Body of pancreas (tissue), 4 donors: ENCODE measurements around the gene RPLP2.

Experiments
- POLR2A ChIP-seq, 3 donors: fragments of 450-650 bp; IDR thresholded peaks; one replicate each; pipeline ENCODE4 v1.6.1; 2016; ENCODE audit warnings: antibody characterized with exemption in 3 of 3, mild to moderate bottlenecking in 2 of 3
- TF ChIP-seq, protein P1 (sequence below), 7 experiments: fragments of 450-650 bp in 4 of 7; fragments of 200-600 bp in 3 of 7; sonication (generic) in 3 of 7; IDR thresholded peaks; one replicate each; pipeline ENCODE4 v1.5.1; 2016 to 2019; ENCODE audit warnings: antibody characterized with exemption in 7 of 7

DNA sequence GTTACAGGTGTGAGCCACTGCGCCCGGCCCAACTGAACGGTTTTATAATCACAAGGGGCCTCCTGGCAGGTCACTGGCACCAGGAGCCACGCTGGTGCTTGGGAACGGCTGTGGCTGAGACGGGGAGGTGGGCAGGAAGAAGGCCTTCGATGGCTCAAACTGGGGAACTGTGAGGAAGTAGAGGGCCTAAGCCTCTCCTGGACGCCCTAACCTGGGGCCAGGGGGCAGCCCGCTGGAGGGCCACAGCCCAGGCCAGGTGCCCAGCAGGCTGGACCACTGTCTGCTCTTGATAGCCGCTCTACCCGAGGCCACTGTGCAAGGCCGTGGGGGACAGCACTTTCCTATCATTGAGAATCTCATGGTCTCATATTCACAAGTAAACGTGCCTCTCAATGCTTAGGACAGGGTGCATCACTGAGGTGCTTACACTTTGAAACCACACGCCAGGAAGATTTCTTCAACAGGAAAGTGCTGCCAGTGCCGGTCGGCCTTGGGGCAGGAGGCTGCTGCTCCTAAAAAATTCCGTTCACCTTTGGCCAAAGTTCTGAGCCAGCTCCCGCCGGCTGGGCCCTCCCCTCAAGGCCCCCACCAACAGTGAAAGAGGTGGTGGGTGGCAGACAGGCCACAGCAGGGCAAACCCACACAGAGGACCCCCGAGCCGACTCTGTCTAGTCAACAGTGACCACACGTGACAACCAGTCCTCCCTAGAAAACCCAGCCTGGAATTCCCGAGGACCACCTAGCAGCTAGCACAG, 39.7 kb upstream of the RPLP2 start:
- TF ChIP-seq, protein P1, sequence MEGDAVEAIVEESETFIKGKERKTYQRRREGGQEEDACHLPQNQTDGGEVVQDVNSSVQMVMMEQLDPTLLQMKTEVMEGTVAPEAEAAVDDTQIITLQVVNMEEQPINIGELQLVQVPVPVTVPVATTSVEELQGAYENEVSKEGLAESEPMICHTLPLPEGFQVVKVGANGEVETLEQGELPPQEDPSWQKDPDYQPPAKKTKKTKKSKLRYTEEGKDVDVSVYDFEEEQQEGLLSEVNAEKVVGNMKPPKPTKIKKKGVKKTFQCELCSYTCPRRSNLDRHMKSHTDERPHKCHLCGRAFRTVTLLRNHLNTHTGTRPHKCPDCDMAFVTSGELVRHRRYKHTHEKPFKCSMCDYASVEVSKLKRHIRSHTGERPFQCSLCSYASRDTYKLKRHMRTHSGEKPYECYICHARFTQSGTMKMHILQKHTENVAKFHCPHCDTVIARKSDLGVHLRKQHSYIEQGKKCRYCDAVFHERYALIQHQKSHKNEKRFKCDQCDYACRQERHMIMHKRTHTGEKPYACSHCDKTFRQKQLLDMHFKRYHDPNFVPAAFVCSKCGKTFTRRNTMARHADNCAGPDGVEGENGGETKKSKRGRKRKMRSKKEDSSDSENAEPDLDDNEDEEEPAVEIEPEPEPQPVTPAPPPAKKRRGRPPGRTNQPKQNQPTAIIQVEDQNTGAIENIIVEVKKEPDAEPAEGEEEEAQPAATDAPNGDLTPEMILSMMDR (IDR thresholded peaks at IDR 0.05), result no peak
- no peak for TF ChIP-seq POLR2A (IDR thresholded peaks at IDR 0.05)
